GM19452 (cell line): ENCODE measurements around the gene KLHL6.

Experiments used
- ATAC-seq: cut with Tn5 transposase; IDR thresholded peaks from one replicate; pipeline ENCODE4 v1.9.1; 2021; ENCODE audit not compliant: unreplicated experiment

The KLHL6 gene, protein sequence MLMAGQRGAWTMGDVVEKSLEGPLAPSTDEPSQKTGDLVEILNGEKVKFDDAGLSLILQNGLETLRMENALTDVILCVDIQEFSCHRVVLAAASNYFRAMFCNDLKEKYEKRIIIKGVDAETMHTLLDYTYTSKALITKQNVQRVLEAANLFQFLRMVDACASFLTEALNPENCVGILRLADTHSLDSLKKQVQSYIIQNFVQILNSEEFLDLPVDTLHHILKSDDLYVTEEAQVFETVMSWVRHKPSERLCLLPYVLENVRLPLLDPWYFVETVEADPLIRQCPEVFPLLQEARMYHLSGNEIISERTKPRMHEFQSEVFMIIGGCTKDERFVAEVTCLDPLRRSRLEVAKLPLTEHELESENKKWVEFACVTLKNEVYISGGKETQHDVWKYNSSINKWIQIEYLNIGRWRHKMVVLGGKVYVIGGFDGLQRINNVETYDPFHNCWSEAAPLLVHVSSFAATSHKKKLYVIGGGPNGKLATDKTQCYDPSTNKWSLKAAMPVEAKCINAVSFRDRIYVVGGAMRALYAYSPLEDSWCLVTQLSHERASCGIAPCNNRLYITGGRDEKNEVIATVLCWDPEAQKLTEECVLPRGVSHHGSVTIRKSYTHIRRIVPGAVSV

DNA sequence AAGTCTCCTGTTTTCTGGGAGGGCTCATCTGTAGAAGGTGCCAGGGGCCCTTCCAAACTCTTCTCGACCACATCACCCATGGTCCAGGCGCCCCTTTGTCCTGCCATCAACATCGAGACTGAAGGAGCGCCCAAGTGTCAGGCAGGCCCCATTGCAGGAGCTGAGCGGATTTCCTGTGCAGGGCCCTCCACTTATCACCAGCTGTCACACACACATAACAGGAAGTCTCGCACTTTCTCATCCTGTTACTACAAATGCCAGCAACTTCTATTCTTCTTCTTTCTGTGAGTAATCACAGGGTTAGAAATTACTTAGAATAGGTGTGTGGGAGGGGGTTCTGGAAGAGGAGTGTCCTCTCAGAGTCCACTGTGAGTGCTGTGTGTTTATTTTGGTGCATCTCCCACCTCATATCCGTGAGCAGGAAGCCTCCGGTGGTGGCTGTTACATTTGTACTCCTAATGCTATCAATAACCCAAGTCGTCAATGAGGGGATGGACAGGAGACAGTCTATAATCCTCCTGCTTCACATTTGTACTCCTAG, at the start of gene KLHL6:
TSS of gene KLHL6 (minus strand) at position 166 of the 541 bp plus-strand sequence. CDS start at position 113, 53 bp downstream.
- peak; percentile 95 for ATAC-seq

DNA sequence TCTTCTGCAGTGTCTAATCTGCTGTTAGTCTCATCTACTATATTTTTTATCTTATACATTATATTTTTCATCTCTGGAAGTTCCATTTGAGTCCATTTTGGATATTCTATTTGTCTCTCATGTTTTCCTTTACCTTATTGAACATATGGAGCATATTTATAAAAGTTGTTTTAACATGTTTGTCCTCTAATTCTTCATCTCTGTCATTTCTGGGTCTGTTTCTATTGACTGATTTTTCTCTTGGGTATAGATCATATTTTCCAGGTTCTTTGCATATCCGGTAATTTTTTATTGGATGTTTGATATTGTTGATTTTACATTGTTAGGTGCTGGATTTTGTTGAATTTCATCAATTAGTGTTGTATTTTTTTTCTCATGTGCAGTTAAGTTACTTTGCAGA, 42.5 kb upstream of the KLHL6 start:
- no peak for ATAC-seq

DNA sequence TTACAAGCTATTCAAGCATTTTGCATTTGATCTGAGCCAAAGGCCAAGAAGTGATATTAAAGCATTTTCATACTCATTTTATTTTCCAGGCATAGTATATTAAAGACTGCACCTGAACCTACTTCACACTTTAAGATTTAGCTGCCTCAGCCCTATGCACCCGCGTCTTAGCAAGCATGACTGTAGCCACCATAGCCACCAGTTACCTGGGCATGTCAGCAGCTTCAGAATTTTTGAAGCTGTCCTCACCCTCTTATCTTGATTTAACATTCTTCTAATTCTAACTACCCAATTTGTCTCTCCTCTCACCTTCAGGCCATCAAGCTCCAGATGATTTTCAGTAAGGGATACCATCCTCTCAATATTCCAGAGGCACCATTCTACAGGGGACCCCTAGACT, 39.1 kb upstream of the KLHL6 start:
- ATAC-seq = no peak

DNA sequence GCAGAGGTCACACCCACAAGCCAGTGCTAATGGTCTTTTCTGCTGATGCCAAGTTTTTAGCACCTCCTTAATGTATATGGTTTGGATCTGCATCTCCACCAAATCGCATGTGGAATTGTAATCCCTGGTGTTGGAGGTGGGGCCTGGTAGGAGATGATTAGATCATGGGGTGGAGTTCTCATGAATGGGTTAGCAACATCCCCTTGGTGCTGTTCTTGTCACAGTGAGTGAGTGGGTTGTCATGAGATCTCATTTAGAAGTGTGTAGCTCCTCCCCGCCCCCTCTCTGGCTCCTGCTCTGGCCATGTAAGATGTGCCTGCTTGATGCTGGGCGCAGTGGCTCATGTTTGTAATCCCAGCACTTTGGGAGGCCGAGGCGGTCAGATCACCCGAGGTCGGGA, 37.3 kb upstream of the KLHL6 start:
- no peak for ATAC-seq

DNA sequence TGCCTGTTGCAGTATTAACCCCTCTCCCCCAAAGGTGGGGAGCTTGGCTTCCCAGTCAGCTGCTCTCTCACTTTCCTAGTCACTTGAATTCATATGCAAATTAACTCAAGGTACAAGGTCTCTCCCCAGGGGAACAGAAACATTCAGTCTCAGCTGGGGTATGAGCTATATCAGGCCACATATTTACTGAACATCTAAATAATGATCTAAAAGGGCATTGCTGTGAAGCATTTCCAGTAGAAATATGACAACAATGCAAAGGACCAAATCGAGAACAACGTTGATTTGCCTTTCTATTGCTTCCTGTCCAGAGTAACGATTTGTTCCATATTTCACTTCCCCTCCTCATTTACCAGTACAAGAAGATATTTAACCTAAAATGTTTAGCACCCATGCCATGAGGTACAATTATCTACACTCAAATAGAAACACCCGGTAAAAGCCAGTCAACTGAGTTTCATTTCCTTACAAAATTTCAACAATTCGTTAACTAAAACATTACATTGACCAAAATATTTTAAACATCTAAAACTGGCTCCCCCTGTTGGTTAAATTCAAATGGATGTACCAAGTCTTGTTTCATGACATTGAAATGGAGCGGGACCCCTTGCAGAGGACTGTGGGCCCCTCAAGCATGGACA, 36.5 kb upstream of the KLHL6 start:
- ATAC-seq = peak; percentile 93

DNA sequence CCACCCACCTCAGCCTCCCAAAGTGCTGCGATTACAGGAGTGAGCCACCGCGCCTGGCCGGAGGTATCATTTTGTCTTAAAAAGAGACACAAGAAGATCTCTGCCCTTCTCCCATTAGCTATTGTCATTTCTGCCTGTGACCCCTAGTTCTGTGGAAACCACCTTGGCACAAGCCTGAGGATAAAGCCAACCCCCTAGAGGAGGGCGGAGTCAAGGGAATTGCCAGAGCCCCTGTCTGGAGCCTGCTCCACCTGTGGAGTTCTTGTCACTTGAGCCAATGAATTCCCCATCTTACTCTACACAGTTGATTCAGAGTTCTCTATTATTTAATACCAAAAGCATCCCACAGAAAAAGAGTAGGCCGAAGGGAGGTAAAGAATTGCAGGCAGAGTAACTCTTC, 34.9 kb upstream of the KLHL6 start:
- ATAC-seq = no peak

DNA sequence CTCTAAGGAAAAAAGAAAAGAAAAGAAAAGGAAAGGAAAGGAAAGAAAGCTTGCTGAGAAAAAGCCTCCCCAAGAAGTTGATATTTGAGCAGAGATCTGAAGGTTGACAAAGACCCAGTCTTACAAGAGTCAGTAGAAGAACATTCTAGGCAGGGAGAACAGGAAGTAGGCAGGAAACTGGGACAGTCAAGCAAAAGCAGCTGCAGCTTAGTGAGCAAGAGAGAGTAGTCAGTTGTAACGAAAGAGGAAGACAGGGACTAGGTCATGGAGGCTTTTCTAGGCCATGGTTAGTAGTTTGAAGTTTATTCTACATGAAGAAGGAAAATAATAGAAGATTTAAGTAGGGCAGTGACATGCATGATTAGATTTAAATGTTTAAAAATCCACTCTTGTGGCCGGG, 31.8 kb upstream of the KLHL6 start:
- ATAC-seq = no peak

DNA sequence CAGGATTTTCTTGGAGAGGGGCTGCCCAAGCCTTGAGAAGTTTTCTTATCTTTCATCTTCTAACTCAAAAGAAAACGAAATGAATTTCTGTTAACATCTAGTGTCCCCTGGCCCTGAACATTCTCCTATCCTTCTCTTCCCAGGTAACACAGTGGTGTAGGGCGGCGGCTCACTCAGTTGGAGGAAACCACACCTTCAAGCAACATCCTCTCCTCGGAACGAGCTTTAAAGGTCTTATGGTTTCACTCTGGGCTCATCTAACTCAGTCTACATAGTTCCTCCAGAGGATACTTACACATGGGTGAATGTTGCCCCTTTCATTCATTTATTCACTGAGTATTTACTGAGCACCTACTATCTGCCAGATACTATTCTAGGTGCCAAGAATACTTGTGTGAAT, 31.0 kb upstream of the KLHL6 start:
- no peak for ATAC-seq

DNA sequence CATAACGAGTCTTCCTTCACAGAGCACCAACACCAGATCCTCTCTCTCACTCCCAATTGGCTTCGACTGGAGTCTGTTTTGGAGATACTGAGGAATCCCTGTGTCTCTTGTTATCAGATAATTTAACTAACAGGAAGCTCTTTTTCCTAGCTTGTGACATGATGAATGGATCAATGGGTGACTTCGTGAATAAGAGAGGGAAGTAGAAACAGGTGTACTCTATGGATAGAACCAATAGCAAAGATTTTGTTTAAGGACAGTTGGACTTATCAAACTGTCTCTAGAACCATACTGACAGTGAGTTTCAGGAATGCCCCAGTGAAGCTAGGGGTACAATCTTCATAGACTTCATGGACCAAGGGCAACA, 29.4 kb upstream of the KLHL6 start:
- ATAC-seq = no peak

DNA sequence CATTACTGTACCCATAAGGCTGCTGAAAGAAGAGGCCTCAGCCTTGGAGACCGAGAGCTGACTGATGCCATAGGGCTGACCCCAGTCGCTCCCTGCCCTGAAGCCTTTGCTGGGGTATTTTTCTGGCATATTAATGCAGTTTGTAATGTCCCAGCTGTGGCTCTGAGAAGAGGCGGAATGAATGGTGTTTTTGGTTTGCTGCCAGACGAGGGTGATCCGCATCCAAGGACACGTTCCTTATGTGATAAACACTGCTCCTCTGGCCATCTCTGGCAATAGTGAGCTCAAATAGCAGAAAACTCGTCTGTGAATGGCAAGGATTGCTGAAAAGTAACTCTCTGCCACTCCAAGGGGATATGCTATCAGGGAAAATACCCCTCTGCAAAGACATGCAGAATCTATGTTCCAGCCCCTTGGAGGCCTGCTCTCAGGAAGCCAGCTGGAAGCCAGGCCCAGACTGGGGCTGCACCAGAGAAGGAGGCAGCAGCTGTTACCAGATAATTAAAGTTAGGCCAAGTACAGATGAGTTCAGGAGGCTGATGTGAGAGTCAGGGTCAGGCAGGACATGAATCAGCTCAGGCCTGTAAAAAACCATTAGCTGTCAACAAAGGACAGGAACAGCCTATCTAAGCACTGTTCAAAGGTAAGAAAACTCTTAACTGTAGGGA, 28.9 kb upstream of the KLHL6 start:
- no peak for ATAC-seq

DNA sequence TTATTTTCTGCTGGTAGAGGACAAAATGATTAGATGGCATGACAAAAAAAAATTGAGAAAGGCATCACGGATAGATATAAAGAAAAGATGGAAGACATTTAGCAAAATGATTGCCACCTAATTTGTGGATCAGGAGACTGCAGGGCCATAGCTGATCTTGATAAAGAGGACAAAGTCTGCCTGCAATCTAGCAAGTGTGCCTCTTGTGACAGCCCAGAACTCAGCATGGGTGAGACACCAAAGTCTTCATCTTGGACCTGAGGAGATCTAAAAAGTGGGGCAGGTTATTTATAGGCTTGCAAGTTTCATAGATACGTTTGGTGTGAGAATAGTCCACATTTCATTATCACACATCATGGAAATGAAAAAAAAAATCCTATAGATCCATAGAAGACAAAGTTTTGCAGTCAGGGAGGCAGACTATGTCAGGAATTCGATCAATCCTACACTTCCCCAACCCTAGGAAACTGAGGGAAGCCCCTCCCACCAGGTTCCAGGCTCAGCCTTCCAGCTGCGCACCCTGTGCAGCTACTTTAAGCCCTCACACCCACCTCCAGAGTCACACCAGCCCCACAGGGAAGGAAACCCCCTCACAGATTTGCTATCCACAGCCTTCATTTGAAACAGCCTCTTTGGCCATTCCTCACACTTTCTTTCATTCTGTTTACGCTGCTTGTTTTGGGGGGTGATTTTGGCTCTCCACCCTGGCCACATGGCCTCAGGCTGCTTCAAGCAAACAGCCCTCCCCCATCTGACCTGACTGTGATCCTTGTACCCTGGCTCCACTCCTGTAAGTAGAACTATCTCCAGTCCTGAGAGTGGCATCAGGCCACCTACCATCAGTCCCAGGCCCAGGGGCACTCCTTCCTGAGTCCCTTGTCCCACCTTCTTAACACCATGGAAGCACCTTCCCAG, 28.1 kb upstream of the KLHL6 start:
- ATAC-seq = no peak

DNA sequence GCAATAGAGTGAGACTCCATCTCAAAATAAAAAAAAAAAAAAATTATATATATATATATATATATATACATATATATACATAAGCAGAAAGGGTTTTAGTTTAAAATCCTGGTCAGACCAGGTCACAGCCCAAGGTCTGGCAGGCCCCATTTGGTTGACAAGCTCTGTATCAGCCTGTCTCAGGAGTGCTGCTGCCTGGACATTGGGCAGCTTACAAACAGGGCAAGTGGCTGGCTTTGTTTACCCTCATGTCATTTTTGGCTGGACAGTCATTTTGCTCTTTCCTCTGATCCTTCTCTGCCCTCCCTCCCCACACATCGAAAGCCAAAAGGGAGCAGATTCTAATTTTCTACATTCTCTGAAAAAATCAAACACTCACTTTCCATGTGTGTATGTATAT, 26.7 kb upstream of the KLHL6 start:
- ATAC-seq = no peak

DNA sequence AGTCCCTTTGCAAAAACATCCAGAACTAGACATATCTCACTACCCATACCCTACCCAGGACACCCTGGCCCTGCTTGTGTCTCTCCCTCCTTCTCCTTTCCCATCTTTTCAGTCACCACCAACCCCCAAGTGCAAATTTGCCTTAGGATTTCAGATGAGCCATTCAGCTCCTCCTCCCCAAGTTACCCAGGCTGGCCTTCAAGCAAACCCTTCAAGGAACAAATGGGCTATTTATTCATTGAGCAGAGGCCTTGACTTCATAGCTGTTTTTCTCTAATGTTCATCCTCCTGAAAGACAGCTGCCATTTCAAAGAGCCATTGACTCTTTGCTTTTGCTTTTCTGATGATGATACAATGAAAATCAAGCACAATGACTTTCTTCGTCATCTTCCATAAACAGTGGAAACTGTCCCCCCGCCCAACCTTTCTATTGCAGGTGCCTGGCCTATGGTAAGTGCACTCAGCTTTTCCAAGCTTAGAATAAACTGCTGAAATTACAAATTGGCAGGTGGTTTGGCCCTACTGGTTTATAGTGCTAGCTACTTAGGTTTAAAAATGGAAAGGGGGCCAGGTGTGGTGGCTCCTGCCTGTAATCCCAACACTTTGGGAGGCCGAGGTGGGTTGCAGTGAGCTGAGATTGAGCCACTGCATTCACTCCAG, 26.1 kb upstream of the KLHL6 start:
- no peak for ATAC-seq

DNA sequence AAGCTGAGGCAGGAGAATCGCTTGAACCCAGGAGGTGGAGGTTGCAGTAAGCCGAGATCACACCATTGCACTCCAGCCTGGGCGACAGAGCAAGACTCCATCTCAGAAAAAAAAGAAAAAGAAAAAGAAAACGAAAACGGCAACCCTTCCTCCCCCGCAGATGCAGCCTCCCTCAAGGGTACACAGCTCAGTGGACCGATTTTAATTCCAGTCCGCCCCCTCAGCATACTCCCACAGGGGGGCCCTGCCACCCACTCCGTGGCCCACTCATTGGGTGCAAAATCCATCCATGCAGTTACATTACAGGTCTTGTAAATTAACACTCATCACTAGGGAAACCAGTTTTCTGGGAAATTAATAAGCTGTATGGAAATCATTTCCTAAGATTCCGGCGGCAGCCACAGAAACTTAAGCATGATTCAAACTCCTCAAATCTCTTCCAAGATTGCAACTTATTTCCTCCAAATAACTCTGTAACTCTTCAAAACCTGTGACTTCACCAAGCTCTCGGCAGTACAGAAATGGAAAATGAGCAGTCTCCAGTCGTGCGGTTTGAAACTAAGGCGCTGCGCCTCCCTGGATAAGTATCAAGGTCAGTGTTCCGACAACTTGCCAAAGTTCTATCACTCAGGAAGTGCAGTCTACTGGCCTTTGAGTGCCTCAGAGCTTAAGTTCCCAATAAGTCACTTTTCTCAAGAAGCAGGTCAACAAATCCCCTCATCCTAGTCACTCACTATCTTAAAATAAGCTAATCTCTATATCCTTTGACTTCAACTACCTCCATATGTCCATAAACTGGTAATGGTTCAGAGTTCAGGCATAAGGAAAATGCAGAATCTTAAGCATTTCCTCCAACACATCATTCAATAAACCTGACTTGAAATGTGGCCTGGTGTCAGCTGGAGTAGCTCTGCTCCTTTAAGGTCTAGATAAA, 24.7 kb upstream of the KLHL6 start:
- no peak for ATAC-seq

DNA sequence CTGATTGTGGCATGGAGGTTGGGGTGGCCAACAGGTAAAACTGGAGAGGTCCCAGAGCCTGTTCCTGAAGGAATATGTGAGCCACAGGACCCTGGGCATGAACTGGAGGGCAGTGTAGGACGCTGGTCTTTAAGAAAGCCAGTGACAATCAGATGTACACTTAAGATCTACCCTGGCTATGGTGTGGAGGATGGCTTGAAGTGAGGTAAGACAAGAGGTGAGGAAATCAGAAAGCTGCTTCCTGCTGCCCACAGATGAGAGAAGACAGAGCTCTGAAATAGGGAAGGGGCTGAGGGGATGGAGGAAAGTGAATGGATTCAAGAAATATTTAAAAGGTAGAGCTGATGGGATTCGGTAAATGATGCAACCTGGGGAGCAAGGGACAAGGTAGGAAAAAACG, 22.7 kb upstream of the KLHL6 start:
- no peak for ATAC-seq

DNA sequence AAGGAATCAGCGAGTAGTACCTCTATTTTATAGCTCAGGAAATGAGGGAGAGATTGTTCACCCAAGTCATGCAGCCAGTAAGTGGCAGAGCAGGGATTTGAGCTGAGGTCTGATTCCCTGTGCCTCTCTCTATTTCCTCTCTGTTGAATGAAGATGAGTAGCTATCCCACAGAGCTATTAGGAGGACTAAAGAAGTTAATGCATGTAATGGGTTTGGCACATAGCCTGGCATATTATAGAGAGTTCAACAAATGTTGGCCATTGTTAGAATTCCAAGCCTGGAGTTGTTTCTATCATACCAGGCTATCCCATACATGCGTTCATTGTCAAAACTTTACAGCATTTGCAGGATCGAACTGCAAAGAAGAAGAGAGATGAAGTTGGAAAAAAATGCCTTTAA, 21.8 kb upstream of the KLHL6 start:
- no peak for ATAC-seq

DNA sequence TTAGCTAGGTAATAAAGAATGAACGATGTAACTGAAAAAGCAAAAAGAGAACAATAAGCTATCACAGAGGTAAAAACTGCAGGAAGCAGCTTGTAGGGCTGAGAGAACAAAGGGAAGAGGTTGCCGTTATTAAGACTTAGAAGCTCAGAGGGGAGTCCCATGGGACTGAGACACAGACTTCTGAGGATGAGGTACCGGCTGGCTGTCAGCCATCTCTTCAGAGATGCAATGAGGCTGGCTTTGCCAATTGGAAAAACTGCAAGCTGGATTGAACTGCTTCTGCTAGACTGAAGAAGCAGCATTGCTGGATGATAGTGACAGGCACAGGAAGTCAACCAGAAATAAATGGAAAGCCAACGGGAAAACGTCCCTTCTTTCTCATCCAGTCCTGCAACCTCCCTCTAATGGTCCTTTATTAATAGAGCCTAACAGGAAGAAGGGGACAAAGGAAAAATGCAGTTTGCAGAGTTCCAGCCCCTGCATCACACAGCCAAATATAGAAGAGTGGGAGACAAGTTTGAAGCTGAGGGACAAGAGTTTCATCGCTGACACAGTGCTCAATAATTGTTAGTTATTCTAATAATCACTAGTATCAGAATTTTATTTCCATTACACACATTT, 21.1 kb upstream of the KLHL6 start:
- no peak for ATAC-seq

DNA sequence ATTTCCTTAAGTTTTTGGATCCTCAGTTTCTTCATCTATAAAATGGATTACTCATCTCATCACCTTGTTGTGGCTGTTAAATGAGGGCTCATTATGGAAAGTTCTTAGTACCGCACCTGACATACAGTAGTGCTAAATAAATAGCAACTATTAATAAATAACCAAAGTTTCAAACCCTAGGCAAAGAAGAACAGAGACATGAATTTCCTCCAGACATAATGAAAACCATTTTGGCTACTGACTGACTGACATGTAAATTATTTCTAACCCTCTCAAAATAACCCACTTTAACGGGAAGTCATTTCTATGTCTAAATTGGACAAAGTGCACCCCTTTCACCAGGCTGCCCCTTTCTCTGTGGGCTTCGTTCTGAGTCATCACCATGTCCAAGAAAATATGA, 17.4 kb upstream of the KLHL6 start:
- no peak for ATAC-seq
